Loucy (cell line): ENCODE measurements around the gene TOE1.

Experiments
- EZH2phosphoT487 ChIP-seq: fragments of 200-600 bp; IDR thresholded peaks from 2 replicates; pipeline ENCODE4 v1.6.1; 2018; ENCODE audit warnings: antibody characterized with exemption, mild to moderate bottlenecking, moderate library complexity, borderline replicate concordance
- TF ChIP-seq, protein P1 (sequence below): fragments of 200-600 bp; sonication (generic); conservative IDR thresholded peaks from 2 replicates; pipeline ENCODE4 v1.5.1; 2014; ENCODE audit warnings: mild to moderate bottlenecking, antibody characterized with exemption, low read length

DNA sequence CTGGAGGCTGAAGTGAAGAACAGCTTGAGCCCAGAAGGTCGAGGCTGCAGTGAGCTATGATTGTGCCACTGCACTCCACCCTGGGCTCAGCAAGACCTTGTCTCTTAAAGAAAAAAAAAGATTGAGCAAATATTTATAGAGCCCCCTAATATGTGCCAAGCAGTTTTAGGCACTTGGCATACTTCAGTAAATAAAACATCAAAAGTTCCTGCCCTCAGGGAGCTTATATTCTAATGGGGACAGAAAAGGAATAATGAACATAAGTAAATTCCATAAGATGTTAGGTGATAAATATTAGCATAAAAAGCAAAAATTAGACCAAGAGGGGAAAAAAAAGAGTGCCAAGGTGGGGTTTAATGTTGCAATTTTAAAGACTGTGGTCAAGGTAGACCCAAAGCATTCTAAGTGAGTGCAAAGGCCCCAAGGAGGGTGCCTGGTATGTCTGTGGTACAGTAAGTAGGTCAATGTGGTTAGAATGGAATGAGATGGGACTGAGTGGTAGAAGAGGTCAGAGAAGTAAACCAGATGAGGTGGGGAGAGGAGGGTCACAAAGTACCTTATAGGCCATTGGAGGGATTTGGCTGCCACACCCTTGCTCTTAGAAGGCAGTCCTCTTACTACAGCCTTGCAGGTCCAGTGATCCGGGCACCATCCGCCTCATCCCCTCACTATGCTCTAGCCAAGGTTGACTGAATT, 2.2 kb upstream of the TOE1 start:
- TF ChIP-seq, protein P1, sequence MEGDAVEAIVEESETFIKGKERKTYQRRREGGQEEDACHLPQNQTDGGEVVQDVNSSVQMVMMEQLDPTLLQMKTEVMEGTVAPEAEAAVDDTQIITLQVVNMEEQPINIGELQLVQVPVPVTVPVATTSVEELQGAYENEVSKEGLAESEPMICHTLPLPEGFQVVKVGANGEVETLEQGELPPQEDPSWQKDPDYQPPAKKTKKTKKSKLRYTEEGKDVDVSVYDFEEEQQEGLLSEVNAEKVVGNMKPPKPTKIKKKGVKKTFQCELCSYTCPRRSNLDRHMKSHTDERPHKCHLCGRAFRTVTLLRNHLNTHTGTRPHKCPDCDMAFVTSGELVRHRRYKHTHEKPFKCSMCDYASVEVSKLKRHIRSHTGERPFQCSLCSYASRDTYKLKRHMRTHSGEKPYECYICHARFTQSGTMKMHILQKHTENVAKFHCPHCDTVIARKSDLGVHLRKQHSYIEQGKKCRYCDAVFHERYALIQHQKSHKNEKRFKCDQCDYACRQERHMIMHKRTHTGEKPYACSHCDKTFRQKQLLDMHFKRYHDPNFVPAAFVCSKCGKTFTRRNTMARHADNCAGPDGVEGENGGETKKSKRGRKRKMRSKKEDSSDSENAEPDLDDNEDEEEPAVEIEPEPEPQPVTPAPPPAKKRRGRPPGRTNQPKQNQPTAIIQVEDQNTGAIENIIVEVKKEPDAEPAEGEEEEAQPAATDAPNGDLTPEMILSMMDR = no peak
- no peak for TF ChIP-seq EZH2phosphoT487
